HepG2 (cell line): ENCODE data around the gene TASP1. TPM values are rescaled to one million over a fixed set of nuclear protein-coding genes. Genes with fewer than 3 reads are reported as not detected.

Experiments
- CEBPG ChIP-seq: IDR thresholded peaks from 2 replicates; pipeline ENCODE4 v1.6.1; 2016
- FOXK1 ChIP-seq: sonication (generic); formaldehyde crosslinking; IDR thresholded peaks from 2 replicates; pipeline ENCODE4 v1.4.0; 2020; ENCODE audit warnings: low read depth, missing genetic modification reagents, borderline replicate concordance
- FUBP1 ChIP-seq: sonication (generic); formaldehyde crosslinking; IDR thresholded peaks from 2 replicates; pipeline ENCODE4 v1.5.1; 2020; ENCODE audit warnings: missing genetic modification reagents, mild to moderate bottlenecking, borderline replicate concordance
- MLX ChIP-seq: IDR thresholded peaks from 2 replicates; pipeline ENCODE4 v1.6.1; 2016
- PAXIP1 ChIP-seq: sonication (generic); formaldehyde crosslinking; conservative IDR thresholded peaks from 2 replicates; pipeline ENCODE4 v1.4.0; 2020; ENCODE audit warnings: mild to moderate bottlenecking, missing genetic modification reagents, moderate library complexity
- PHF5A ChIP-seq: IDR thresholded peaks from one replicate; pipeline ENCODE4 v1.6.1; 2018; ENCODE audit warnings: low read depth, missing genetic modification reagents; ENCODE audit not compliant: unreplicated experiment
- RBFOX2 ChIP-seq: fragments of 200-400 bp; formaldehyde crosslinking; IDR thresholded peaks from 2 replicates; pipeline ENCODE4 v1.6.1; 2017; ENCODE audit warnings: low read depth, mild to moderate bottlenecking, low read length
- REPIN1 ChIP-seq: sonication (generic); formaldehyde crosslinking; IDR thresholded peaks from 2 replicates; pipeline ENCODE4 v1.8.0; 2022; ENCODE audit warnings: missing genetic modification reagents, low read depth, mild to moderate bottlenecking, borderline replicate concordance
- SNRNP70 ChIP-seq: fragments of 200-400 bp; formaldehyde crosslinking; IDR thresholded peaks from 2 replicates; pipeline ENCODE4 v1.6.1; 2017; ENCODE audit warnings: mild to moderate bottlenecking, low read depth, low read length, moderate library complexity
- SYNCRIP ChIP-seq: fragments of 200-400 bp; formaldehyde crosslinking; IDR thresholded peaks from 2 replicates; pipeline ENCODE4 v1.6.1; 2018; ENCODE audit warnings: mild to moderate bottlenecking, low read depth, low read length; ENCODE audit not compliant: insufficient read depth
- TFDP1 ChIP-seq: IDR thresholded peaks from 2 replicates; pipeline ENCODE4 v1.6.1; 2016; ENCODE audit warnings: missing compliant biosample characterization, missing genetic modification reagents, borderline replicate concordance
- YEATS2 ChIP-seq: sonication (generic); formaldehyde crosslinking; IDR thresholded peaks from 2 replicates; pipeline ENCODE4 v1.4.0; 2020; ENCODE audit warnings: missing genetic modification reagents, borderline replicate concordance
- ZBTB14 ChIP-seq: sonication (generic); formaldehyde crosslinking; IDR thresholded peaks from 2 replicates; pipeline ENCODE4 v1.4.0; 2020; ENCODE audit warnings: missing genetic modification reagents
- ZBTB37 ChIP-seq: sonication (generic); formaldehyde crosslinking; IDR thresholded peaks from 2 replicates; pipeline ENCODE4 v1.4.0; 2020; ENCODE audit warnings: mild to moderate bottlenecking, missing genetic modification reagents
- ZFAT ChIP-seq: sonication (generic); formaldehyde crosslinking; conservative IDR thresholded peaks from 2 replicates; pipeline ENCODE4 v1.8.1; 2023; ENCODE audit warnings: missing genetic modification reagents, inconsistent platforms
- ZSCAN29 ChIP-seq: sonication (generic); formaldehyde crosslinking; conservative IDR thresholded peaks from 2 replicates; pipeline ENCODE4 v1.4.0; 2020; ENCODE audit warnings: mild to moderate bottlenecking, missing genetic modification reagents
- polyA plus RNA-seq, 8 experiments: library from polyadenylated mRNA; depleted of rRNA in 3 of 8; stranded (reverse) in 7 of 8; unstranded in 1 of 8; fragments of >200 nt; fragmentation: Illumina TruSeq in 4 of 8; extraction: Trizol in 4 of 8; gene quantifications; 2 replicates each; pipeline versions ENCODE4 v1.2.1 to v1.2.3, GENCODE V29; 2011 to 2016; ENCODE audit warnings: low read depth in 4 of 8, missing spikeins in 1 of 8, mixed read lengths in 1 of 8; ENCODE audit not compliant: insufficient read depth in 1 of 8
- total RNA-seq, 5 experiments: library from RNA; depleted of rRNA; stranded (reverse); fragments of >200 nt; fragmentation: Illumina TruSeq; extraction: Trizol; gene quantifications; 2 replicates each; pipeline ENCODE4 v1.2.3, GENCODE V29; 2016; ENCODE audit warnings: low read depth in 1 of 5

Gene TASP1
- total and polyA plus RNA-seq, 2 of the 13 experiments (the other 11 are each of a cell fraction or from before 2014, with no cell fraction given), result 10.0 to 25.2 TPM

GRCh38 chr20:13418263-13419229, 220.2 kb downstream of the TASP1 start (continued):
- TF ChIP-seq PAXIP1 (CRISPR knock-in tag) (peak; percentile 99), ZBTB14 (CRISPR knock-in tag) (no peak), YEATS2 (CRISPR knock-in tag) (peak; percentile 50; the same call in 1 of the 2 replicates), FOXK1 (CRISPR knock-in tag) (peak; percentile 93; the same call in 1 of the 2 replicates), CEBPG (CRISPR knock-in tag) (peak; percentile 95), SYNCRIP (no peak), ZSCAN29 (peak; percentile 97), SNRNP70 (no peak), PHF5A (CRISPR knock-in tag) (peak; percentile 93), FUBP1 (CRISPR knock-in tag) (peak; percentile 75; the same call in 1 of the 2 replicates), ZFAT (no peak), TFDP1 (peak; percentile 54; the same call in 1 of the 2 replicates), REPIN1 (CRISPR knock-in tag) (0 out of 2 replicates have a peak, but pooled peaks have one; percentile 34), ZBTB37 (CRISPR knock-in tag) (peak; percentile 62; the same call in 1 of the 2 replicates), RBFOX2 (no peak), MLX (peak; percentile 62)
